CD4-positive, alpha-beta T cell (primary cell): Measurements from ENCODE around the gene OSBPL7. TPM values are rescaled to one million over a fixed set of nuclear protein-coding genes. Genes with fewer than 3 reads are reported as not detected.
"Not testable (repeated sequence)": the region's sequence is repeated elsewhere in the genome, so short reads cannot be mapped to it uniquely, and the experiment has no call there.

Source experiments
- ATAC-seq: fragments of 200-7000 bp; cut with Tn5 transposase; one replicate; pipeline ENCODE4 v1.10.0; 2022; ENCODE audit warnings: mild to moderate bottlenecking; ENCODE audit not compliant: poor library complexity
- CTCF ChIA-PET: fragments of 350-600 bp; sonication (Branson Sonifier 250); formaldehyde crosslinking; loops from one replicate; lab custom pipeline; 2021; ENCODE audit warnings: antibody characterized with exemption, inconsistent platforms; lab: Charles Lee
- POLR2A ChIA-PET: fragments of 350-600 bp; sonication (Branson Sonifier 250); formaldehyde crosslinking; loops from one replicate; lab custom pipeline; 2021; ENCODE audit warnings: antibody characterized with exemption, inconsistent platforms; lab: Charles Lee
- DNase-seq, 14 experiments: peaks; one replicate each; pipeline ENCODE4 v3.0.0-alpha.2; 2013 to 2020; ENCODE audit warnings: mixed read lengths in 2 of 14
- H3K27ac ChIP-seq, 2 donors: one replicate each; pipeline versions ENCODE4 v1.5.1 to v1.7.0; 2013; ENCODE audit warnings: low read length in 2 of 2, low read depth in 1 of 2, mild to moderate bottlenecking in 1 of 2
- H3K27me3 ChIP-seq, 2 experiments: 1 replicate in 1 of 2; 2 replicates in 1 of 2; pipeline versions ENCODE4 v1.6.1 to v1.7.0; 2013; ENCODE audit warnings: low read length in 2 of 2, control low read depth in 1 of 2, mild to moderate bottlenecking in 1 of 2, moderate library complexity in 1 of 2; ENCODE audit not compliant: insufficient read depth in 2 of 2, control insufficient read depth in 1 of 2
- H3K36me3 ChIP-seq: one replicate; pipeline ENCODE4 v1.6.1; 2013; ENCODE audit warnings: low read length, control low read depth; ENCODE audit not compliant: insufficient read depth
- H3K4me1 ChIP-seq: one replicate; pipeline ENCODE4 v1.6.1; 2013; ENCODE audit warnings: low read length, control low read depth; ENCODE audit not compliant: insufficient read depth
- H3K4me3 ChIP-seq: one replicate; pipeline ENCODE4 v1.5.1; 2013; ENCODE audit warnings: mild to moderate bottlenecking, low read length, moderate library complexity
- H3K9me3 ChIP-seq, 2 experiments: 1 replicate in 1 of 2; 2 replicates in 1 of 2; pipeline versions ENCODE4 v1.6.1 to v1.7.0; 2013; ENCODE audit warnings: low read length in 2 of 2, mild to moderate bottlenecking in 2 of 2, control low read depth in 1 of 2, moderate library complexity in 1 of 2; ENCODE audit not compliant: control insufficient read depth in 1 of 2, insufficient read depth in 1 of 2
- H3K27ac Mint-ChIP-seq: one replicate; pipeline ENCODE4 v1.8.0; 2020; ENCODE audit warnings: mixed read lengths
- H3K27me3 Mint-ChIP-seq: one replicate; pipeline ENCODE4 v1.8.0; 2021; ENCODE audit warnings: mixed read lengths
- H3K36me3 Mint-ChIP-seq: one replicate; pipeline ENCODE4 v1.8.0; 2021; ENCODE audit warnings: low read depth, mixed read lengths
- H3K4me1 Mint-ChIP-seq: one replicate; pipeline ENCODE4 v1.8.0; 2021; ENCODE audit warnings: low read depth, mixed read lengths
- H3K4me3 Mint-ChIP-seq: one replicate; pipeline ENCODE4 v1.8.0; 2020; ENCODE audit warnings: mild to moderate bottlenecking, mixed read lengths
- H3K9me3 Mint-ChIP-seq: one replicate; pipeline ENCODE4 v1.8.0; 2020; ENCODE audit warnings: mixed read lengths
- CTCF ChIP-seq: fragments of 200-600 bp; IDR thresholded peaks from one replicate; pipeline ENCODE4 v1.8.0; 2022; ENCODE audit warnings: antibody characterized with exemption, mild to moderate bottlenecking
- intact Hi-C, 2 experiments: fragments of 100-400 bp; cut with DNase I in 1 of 2; cut with micrococcal nuclease in 1 of 2; formaldehyde crosslinking; loops; one replicate each; pipeline versions ENCODE4 v1.15.1 to v1.9.0; 2023 to 2025; cut with DNase I, micrococcal nuclease
- total RNA-seq, 174 experiments: library from RNA in 2 of 174; stranded (reverse) in 2 of 174; gene quantifications; one replicate each; pipeline ENCODE4 v1.2.3 and lab custom pipeline; 2021 to 2026

The OSBPL7 gene
- total RNA-seq, 2 experiments from 2014 or later = 30.1 to 30.8 TPM

- Histone ChIP-seq H3K27me3 (peaks cover 19 to 27% of the 10 kb centered on the region in 2 experiments), H3K4me3 (no peak overlapping the region), H3K36me3 (no peaks in the 10 kb centered on the region), H3K9me3 (peaks cover 0 to 14% of the 10 kb centered on the region in 2 experiments), H3K27ac (no peak overlapping the region), H3K4me1 (peaks cover 4% of the 10 kb centered on the region)
- peaks cover 2% of the 10 kb centered on the region for H3K9me3 Mint-ChIP-seq
- peaks cover 4% of the 10 kb centered on the region for H3K4me1 Mint-ChIP-seq
- H3K27me3 Mint-ChIP-seq = peaks cover 70% of the 10 kb centered on the region
- POLR2A ChIA-PET = no interaction called here
- no peaks in the 10 kb centered on the region for H3K36me3 Mint-ChIP-seq
- intact Hi-C loops = no loop called here
- DNase-seq (no peak), ATAC-seq (no peak)
- H3K27ac Mint-ChIP-seq = no peak overlapping the region
- CTCF ChIA-PET = no interaction called here
- no peak for TF ChIP-seq CTCF
- H3K4me3 Mint-ChIP-seq = no peak overlapping the region
These were observed 47.3 kb downstream of the OSBPL7 start for GRCh38 chr17:47774331-47774730.

- DNase-seq = peak in 2 of 14 experiments; percentile 17 to 22
- CTCF ChIA-PET, H3K36me3 Mint-ChIP-seq, H3K4me3 Mint-ChIP-seq, H3K9me3 Mint-ChIP-seq, H3K27ac Mint-ChIP-seq, H3K4me1 ChIP-seq, intact Hi-C loops, ATAC-seq, H3K27ac ChIP-seq, H3K4me1 Mint-ChIP-seq, H3K36me3 ChIP-seq, H3K4me3 ChIP-seq, POLR2A ChIA-PET: not testable (repeated sequence)
- H3K27me3 Mint-ChIP-seq = peaks cover 72% of the 10 kb centered on the region
- peaks cover 0 to 14% of the 10 kb centered on the region in 2 experiments for H3K9me3 ChIP-seq
- peaks cover 19 to 27% of the 10 kb centered on the region in 2 experiments for H3K27me3 ChIP-seq
These were observed 47.9 kb downstream of the OSBPL7 start for GRCh38 chr17:47773649-47774048.

GRCh38 chr17:47763913-47764582 lies 57.5 kb downstream of the OSBPL7 start:
- ATAC-seq (no peak), DNase-seq (no peak)
- no peaks in the 10 kb centered on the region for H3K9me3 Mint-ChIP-seq
- H3K4me3 Mint-ChIP-seq = no peak overlapping the region
- no peak overlapping the region for H3K27ac ChIP-seq
- no peak overlapping the region for H3K27ac Mint-ChIP-seq
- H3K4me1 ChIP-seq = peaks cover 7% of the 10 kb centered on the region
- intact Hi-C loops = no loop called here
- peaks cover 10 to 12% of the 10 kb centered on the region in 2 experiments for H3K9me3 ChIP-seq
- H3K27me3 ChIP-seq = no peaks in the 10 kb centered on the region
- POLR2A ChIA-PET = no interaction called here
- H3K4me1 Mint-ChIP-seq = no peaks in the 10 kb centered on the region
- H3K4me3 ChIP-seq = no peak overlapping the region
- no peaks in the 10 kb centered on the region for H3K36me3 Mint-ChIP-seq
- peaks cover 49% of the 10 kb centered on the region for H3K27me3 Mint-ChIP-seq
- TF ChIP-seq CTCF = no peak
- CTCF ChIA-PET = interaction anchor here (0.6 to 1.4 kb wide), 2 partner anchors 31 to 650 kb away, joined by 3 read pairs; partner anchors contain the start of gene TBX21
- H3K36me3 ChIP-seq = no peaks in the 10 kb centered on the region
